Measurements from ENCODE around the gene PSMD2. TPM values are rescaled to one million over a fixed set of nuclear protein-coding genes. Genes with fewer than 3 reads are reported as not detected.

PSMD2 gene
- total RNA-seq (2022; extraction: Qiagen RNA extraction) = 257 to 391 TPM (median 283 TPM) in 5 replicates

DNA sequence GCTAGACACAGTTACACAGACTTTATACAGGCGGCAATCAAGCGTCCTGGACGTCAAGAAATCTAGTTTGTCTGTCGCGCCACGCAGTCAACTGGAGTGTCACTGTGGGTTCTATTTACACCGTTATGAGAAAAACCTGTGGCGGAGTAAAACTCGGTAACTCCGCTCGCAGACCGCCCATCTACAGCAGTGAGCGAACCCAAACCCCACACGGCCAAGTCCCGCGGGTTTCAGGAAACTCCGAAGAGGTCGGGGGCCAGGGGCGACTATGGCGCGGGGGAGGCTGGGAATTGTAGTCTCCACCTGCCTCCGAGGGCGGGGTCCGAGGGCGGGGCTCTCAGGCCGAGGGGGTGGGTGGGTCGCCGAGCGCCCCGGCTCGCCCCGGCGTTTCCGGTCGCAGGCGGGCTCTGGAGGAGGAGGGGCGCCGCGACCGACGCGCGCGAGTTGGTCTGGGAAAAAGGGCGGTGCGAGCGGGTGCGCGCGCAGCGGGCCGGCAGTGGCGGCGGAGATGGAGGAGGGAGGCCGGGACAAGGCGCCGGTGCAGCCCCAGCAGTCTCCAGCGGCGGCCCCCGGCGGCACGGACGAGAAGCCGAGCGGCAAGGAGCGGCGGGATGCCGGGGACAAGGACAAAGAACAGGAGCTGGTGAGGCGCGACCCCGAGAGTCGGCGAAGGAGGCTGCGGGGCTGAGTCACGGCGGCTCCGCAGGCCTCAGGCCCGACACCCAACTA, at the start of gene PSMD2:
PSMD2 (plus strand) TSS at position 483 of the 729 bp plus-strand sequence; CDS start at position 509, 26 bp downstream.

DNA sequence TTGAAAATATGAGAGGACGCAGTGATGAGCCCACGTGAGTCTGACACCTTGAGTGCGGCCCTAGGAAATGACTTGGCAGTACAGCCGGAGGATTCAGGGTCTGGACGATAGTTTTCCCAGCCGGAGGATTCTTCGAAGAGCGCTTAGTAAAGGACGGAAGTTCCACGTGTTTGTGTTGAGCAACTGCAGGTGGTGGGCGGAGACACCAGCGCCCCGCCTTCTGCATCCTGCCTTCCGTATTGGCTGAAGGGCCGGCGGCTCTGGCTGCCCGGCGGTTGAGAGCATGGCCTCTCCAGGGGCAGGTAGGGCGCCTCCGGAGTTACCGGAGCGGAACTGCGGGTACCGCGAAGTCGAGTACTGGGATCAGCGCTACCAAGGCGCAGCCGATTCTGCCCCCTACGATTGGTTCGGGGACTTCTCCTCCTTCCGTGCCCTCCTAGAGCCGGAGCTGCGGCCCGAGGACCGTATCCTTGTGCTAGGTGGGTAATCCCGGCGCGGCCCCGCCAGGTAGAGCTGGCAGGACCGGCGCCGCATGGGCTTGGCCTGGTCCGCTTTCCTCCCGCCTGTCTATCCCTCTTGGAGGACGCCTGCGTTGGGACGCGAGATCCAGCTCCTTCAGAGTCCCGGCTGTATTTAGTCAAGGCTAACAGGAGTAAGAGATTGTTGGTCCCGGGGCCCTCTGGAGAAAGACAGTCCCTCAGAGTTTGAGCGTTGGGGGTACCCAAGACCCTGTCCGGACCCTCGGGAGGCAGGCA, 49.5 kb upstream of the PSMD2 start, which contains the start of gene EEF1AKMT4:
EEF1AKMT4 (plus strand) TSS at position 261 of the 755 bp plus-strand sequence; CDS start at position 284, 23 bp downstream.

DNA sequence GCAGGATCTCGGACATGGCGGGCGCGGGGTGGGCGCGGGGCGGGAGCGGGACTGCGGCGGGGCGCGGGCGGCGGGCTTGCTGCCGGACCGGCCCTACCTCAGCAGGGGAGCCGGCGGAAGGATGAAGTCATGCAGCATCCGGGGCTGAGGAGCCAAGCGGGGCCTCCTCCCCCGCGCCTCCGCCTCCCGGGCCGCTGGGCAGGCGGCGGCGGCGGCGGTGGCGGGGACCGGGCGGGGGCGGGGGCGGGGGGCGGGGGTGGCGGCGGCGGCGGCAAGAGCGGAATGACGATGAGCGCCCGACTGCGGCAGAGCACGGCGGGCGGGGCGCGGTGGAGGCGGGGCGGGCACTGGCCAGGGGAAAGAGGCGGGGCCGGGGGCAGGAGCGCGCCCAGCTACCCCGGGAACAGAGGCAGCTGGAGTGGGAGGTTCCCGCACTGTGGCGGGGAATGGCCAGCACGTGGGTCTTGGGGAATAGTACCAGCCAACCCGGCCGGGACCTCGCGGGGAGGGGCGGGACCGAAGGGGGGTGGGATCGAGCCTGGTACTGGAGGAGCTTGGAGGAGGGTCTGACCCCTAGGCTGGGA, 37.7 kb upstream of the PSMD2 start, which contains the start of gene CAMK2N2:
CAMK2N2 (minus strand) TSS at position 284 of the 584 bp plus-strand sequence; CDS start at position 16, 268 bp downstream.

DNA sequence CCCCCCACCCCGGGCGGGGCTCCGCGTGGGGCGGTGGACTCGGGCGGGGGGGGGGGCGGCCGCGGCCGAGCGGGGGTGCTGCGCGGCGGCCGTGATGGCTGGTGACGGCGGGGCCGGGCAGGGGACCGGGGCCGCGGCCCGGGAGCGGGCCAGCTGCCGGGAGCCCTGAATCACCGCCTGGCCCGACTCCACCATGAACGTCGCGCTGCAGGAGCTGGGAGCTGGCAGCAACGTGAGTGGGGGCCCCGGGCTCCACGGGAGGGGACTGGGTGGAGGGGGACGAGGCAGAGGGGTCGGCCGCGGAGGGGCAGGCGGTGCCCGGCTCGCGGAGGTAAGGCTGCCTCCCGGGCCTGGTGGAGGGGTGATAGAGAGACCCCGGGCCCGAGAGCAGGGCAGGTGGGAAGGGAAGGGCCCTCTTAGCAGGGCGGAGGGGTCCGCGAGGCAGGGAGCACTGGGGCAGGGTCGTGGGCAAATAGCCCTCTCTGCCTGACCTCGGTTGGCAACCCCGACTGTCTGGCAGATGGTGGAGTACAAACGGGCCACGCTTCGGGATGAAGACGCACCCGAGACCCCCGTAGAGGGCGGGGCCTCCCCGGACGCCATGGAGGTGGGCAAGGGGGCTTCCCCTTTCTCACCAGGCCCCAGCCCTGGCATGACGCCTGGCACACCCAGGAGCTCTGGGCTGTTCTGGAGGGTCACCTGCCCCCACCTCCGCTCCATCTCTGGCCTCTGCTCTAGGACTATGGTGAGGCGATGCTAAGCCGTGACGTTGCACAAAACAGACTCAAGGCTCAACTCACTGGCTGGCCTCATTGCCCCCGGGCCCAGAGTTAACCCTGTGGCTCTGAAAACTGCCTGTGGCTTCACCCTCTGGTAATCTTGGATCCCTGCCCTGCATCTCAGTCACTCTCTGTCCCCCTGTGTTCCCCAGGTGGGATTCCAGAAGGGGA, 22.8 kb upstream of the PSMD2 start, which contains the start of gene ECE2:
ECE2 (plus strand) TSS at position 62 of the 950 bp plus-strand sequence; CDS start at position 194, 132 bp downstream.

GRCh38 chr3:184314363-184314699, 15.3 kb downstream of the PSMD2 start, which contains the start of gene EIF4G1:
EIF4G1 (plus strand) TSS chr3:184314606; CDS start chr3:184315797, 1,191 bp downstream.

DNA sequence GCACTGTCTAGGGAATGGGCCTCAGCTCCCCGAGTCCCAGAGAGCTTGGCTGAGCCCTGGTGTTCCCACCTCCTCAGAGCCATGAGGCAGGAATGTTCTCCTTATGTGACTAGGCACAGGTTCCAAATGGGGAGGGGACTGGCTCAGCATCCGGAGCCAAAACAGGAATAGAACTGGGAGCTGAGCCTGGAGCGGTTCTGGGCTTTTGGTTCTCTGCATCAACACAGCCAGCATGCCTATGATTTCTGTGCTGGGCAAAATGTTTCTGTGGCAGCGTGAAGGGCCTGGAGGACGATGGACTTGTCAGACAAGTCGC, 38.3 kb downstream of the PSMD2 start, which contains the start of gene FAM131A:
FAM131A (plus strand) TSS at position 202 of the 316 bp plus-strand sequence; CDS start at position 233, 31 bp downstream.

Other genes with a start within 250 kb of the PSMD2 start
- gene HTR3C, start 246.2 kb upstream of the PSMD2 start, total RNA-seq (2022; extraction: Qiagen RNA extraction) = not detected in 5 replicates
- gene HTR3E, start 202.2 kb upstream of the PSMD2 start, total RNA-seq (2022; extraction: Qiagen RNA extraction) = not detected in 5 replicates
- 24.7 to 26.9 TPM (median 26.3 TPM) in 5 replicates for gene EIF2B5, start 163.9 kb upstream of the PSMD2 start, total RNA-seq (2022; extraction: Qiagen RNA extraction)
- 14.7 to 28.1 TPM (median 25.7 TPM) in 5 replicates for gene DVL3, start 143.9 kb upstream of the PSMD2 start, total RNA-seq (2022; extraction: Qiagen RNA extraction)
- 277 to 297 TPM (median 292 TPM) in 5 replicates for gene AP2M1, start 124.4 kb upstream of the PSMD2 start, total RNA-seq (2022; extraction: Qiagen RNA extraction)
- gene ABCF3, start 113.0 kb upstream of the PSMD2 start, total RNA-seq (2022; extraction: Qiagen RNA extraction) = 30.0 to 37.4 TPM (median 33.1 TPM) in 5 replicates
- gene VWA5B2, start 69.7 kb upstream of the PSMD2 start, total RNA-seq (2022; extraction: Qiagen RNA extraction) = 0.20 to 0.50 TPM (median 0.39 TPM) in 5 replicates
- gene ALG3, start 50.3 kb upstream of the PSMD2 start, total RNA-seq (2022; extraction: Qiagen RNA extraction) = 53.0 to 83.1 TPM (median 72.0 TPM) in 5 replicates
- 8.6 to 11.5 TPM (median 10.0 TPM) in 5 replicates for gene EEF1AKMT4, start 49.6 kb upstream of the PSMD2 start, total RNA-seq (2022; extraction: Qiagen RNA extraction)
- 0.96 to 2.0 TPM (median 1.5 TPM) in 5 replicates for gene CAMK2N2, start 37.7 kb upstream of the PSMD2 start, total RNA-seq (2022; extraction: Qiagen RNA extraction)
- not detected in 5 replicates for gene ECE2, start 23.2 kb upstream of the PSMD2 start, total RNA-seq (2022; extraction: Qiagen RNA extraction)
- gene EIF4G1, start 15.4 kb downstream of the PSMD2 start, total RNA-seq (2022; extraction: Qiagen RNA extraction) = 243 to 299 TPM (median 295 TPM) in 5 replicates
- 7.5 to 10.5 TPM (median 9.4 TPM) in 5 replicates for gene FAM131A, start 38.4 kb downstream of the PSMD2 start, total RNA-seq (2022; extraction: Qiagen RNA extraction)
- 2.9 to 5.4 TPM (median 4.7 TPM) in 5 replicates for gene CLCN2, start 62.4 kb downstream of the PSMD2 start, total RNA-seq (2022; extraction: Qiagen RNA extraction)
- gene POLR2H, start 62.5 kb downstream of the PSMD2 start, total RNA-seq (2022; extraction: Qiagen RNA extraction) = 65.2 to 72.1 TPM (median 66.4 TPM) in 5 replicates
- 0.08 to 0.11 TPM in 2 of 5 replicates, not detected in the others for gene THPO, start 79.0 kb downstream of the PSMD2 start, total RNA-seq (2022; extraction: Qiagen RNA extraction)
- gene CHRD, start 80.8 kb downstream of the PSMD2 start, total RNA-seq (2022; extraction: Qiagen RNA extraction) = 0.19 to 0.29 TPM (median 0.23 TPM) in 5 replicates

All from A549 treated with dexamethasone at 1 μM for 4 hours (cell line).